ENCODE measurements around the gene SYT7. TPM values are rescaled to one million over a fixed set of nuclear protein-coding genes. Genes with fewer than 3 reads are reported as not detected.

SYT7 gene
- total RNA-seq, 2 experiments from 2014 or later: not detected

DNA sequence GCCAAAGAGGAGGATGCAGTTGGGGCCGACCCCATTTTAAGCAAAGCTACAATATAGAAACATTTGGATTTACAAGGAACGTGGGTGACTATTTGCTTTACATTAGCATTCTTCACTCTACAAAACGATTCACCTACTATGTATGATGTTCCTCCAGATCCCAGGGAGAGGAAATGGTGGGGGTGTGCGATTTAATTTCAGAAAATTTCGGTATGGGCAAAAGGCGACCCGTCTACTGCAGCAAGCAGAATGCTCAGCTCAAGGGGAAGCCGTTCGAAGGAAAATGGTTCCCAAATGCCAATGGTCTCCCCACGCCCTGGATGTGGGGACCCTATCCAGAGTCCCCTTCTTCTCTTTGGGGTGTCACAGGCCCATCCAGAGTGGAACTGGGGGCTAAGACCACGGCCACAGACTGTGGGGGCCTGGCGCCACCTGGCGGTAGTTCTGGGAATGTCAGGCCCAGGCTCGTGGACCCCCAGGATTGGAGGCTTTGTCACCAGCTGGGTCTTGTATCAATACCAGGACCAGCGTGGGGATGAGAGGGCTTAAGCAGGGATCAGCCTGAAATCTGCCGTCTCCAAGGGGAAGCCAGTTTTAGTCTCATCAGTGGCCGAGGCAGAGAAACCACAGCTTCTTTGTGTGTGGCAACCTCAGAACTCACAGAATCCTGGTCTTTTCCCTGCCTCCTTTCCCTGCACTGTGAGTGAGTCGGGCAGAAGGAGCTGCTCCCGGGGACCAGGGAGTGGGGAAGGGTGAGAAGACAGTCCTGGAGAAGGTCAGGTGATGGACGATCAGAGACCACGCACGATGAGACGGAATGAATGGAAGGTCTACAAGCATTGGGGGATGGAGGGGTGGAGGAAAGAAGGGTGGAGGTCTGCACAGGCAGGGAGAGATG lies 64.0 kb downstream of the SYT7 start:
- Mint-ChIP-seq H3K4me3 (no peak overlapping the region), H3K9me3 (no peaks in the 10 kb centered on the region), H3K27ac (no peak overlapping the region), H3K27me3 (peaks cover 28% of the 10 kb centered on the region), H3K36me3 (no peaks in the 10 kb centered on the region), H3K4me1 (peaks cover 4% of the 10 kb centered on the region)
- DNase-seq: peak; percentile 63

DNA sequence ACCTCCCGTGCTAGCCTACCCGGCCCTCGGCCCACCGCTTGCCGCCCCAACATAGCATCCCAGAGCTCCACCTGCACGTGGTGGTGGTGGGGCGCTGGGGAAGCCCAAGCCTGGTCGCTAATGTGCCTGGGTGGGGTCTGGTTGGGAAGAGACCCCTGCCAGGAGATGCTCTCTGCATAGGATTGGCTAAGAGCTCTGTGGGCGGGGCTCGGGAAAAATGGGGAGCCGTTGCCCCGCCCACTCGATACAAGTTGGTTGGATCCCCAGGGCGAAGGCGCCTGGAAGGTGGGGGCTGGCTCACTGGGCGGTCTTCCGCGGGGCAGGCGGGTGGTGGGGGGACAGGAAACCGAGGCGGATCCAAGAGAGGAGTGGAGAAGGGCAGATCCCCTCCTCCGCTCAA lies 64.7 kb downstream of the SYT7 start:
- DNase-seq: peak; percentile 22
- H3K9me3 Mint-ChIP-seq: no peaks in the 10 kb centered on the region
- H3K27me3 Mint-ChIP-seq: peaks cover 33% of the 10 kb centered on the region
- H3K36me3 Mint-ChIP-seq: no peaks in the 10 kb centered on the region
- H3K4me1 Mint-ChIP-seq: peaks cover 4% of the 10 kb centered on the region
- H3K4me3 Mint-ChIP-seq: no peak overlapping the region
- H3K27ac Mint-ChIP-seq: no peak overlapping the region

DNA sequence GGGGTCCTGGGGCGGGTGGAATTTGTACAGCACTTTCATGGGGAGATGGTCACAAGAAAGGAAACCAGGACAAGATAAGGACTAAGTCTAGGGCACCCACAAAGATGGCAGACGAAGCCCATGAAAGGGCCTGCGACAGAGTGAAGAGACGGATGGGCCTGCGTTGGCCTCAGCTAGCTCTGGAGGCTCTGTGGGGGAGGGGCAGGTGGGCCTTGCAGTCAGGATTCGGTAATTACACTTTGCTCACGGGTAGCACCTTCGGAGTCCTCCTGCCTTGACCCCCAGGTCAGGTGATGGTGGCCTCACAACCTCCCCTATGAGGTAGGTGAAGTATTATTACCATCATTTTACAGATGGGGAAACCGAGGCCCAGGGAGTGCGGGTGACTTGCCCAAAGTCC lies 65.2 kb downstream of the SYT7 start:
- no peak for DNase-seq
- Mint-ChIP-seq H3K9me3 (no peaks in the 10 kb centered on the region), H3K36me3 (no peaks in the 10 kb centered on the region), H3K4me3 (no peak overlapping the region), H3K4me1 (peaks cover 4% of the 10 kb centered on the region), H3K27ac (no peak overlapping the region), H3K27me3 (peaks cover 38% of the 10 kb centered on the region)

DNA sequence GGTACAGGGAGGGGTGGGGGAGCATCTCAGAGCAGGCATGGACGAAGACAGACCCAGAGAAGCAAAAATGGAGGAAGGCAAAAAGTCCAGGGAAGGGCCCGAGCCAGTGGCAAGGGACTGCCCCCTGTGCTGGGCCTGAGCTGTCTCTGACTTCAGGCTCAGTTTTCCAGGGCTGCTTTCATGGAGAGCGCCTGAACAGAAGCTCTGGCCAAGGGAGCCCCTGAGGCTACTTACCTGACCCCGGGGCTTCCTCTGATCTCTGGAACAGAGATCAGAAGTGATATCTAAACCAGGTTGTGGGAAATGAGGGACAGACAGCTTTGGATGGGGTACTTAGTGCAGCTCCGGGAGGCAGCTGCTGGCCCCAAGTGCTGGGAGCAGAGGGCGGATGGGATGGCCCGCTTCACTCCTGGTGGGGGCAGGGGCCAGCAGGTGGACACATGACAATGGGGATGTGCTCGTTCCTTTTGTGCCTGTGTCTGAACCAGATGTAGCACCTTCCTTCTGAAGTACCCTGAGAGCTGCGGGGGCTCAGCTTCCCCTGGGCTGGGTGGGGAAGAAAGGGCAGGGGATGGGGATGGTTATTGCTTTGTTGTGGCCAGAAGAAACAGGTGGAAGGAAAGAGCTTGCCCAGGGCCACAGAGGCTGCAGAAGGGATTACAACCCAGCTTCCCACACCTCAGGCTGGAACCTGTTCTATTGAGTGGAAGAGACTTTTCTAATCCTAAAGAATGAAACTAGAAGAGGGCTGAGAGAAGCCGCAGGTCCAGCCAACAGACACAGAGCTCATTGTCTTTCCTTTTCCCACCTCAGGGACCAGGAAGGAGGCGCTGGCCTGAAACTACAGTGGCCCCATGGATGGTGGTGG lies 66.6 kb downstream of the SYT7 start:
- Mint-ChIP-seq H3K27me3 (peaks cover 48% of the 10 kb centered on the region), H3K27ac (no peak overlapping the region), H3K36me3 (no peaks in the 10 kb centered on the region), H3K4me3 (no peak overlapping the region), H3K4me1 (peaks cover 4% of the 10 kb centered on the region), H3K9me3 (no peaks in the 10 kb centered on the region)
- DNase-seq: no peak

DNA sequence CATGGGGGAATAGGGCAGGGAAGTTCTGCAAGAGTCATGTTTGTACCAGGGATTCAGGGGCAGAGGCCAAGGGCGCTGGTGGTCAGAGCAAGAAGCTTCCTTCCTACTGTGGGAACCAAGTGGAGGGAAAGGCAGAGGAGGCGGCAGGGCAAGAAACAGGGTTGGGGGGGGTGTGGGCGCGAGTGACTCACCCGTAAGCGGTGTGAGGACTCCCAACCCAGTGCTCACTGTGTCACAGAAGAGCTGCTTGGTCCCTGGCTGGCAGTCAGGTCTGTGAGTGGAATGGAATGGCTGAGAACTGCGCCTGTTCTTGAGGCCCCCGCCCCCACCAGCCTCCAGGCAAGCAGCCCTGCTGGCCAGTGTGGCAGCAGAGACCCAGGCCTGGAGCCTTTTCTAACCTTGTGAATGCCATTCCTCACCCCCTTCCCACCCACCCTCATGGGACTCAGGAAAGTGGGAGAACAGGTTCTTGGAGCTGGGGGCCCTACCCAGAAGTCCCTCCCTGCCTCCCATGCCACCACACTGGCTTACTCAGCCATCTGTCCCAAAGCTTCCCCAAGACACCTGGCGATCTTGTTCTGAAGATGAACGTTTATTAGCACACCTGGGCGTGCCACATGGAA lies 67.6 kb downstream of the SYT7 start:
- Mint-ChIP-seq H3K27me3 (peaks cover 50% of the 10 kb centered on the region), H3K27ac (no peak overlapping the region)

DNA sequence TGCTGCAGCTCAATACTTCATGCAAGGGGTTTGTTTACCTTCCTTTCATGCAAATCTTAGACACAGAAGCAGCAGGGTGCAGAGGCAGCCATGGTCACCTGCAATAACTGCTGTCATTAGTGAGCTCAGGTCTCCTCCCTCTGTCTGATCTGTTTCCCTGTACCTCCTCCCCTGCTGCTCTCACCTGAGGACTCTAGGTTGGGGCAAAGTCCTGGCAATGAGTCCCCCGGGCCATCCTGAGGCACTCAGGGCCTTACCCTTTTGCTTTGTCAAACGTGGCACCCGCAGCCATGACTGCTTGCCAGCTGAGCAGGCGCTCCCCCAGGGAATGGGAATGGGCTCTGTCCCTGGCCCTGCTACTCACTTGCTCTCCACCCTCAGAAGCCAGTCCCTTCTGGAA lies 68.4 kb downstream of the SYT7 start:
- peaks cover 7% of the 10 kb centered on the region for H3K4me1 Mint-ChIP-seq
- no peak for DNase-seq
- peaks cover 53% of the 10 kb centered on the region for H3K27me3 Mint-ChIP-seq
- H3K4me3 Mint-ChIP-seq: no peak overlapping the region
- no peaks in the 10 kb centered on the region for H3K36me3 Mint-ChIP-seq
- H3K27ac Mint-ChIP-seq: no peak overlapping the region
- H3K9me3 Mint-ChIP-seq: no peaks in the 10 kb centered on the region

More for the DNA sequence above, 67.6 kb downstream of the SYT7 start:
- no peaks in the 10 kb centered on the region for H3K9me3 Mint-ChIP-seq
- no peak for DNase-seq
- peaks cover 4% of the 10 kb centered on the region for H3K4me1 Mint-ChIP-seq
- H3K36me3 Mint-ChIP-seq: no peaks in the 10 kb centered on the region
- no peak overlapping the region for H3K4me3 Mint-ChIP-seq

DNA sequence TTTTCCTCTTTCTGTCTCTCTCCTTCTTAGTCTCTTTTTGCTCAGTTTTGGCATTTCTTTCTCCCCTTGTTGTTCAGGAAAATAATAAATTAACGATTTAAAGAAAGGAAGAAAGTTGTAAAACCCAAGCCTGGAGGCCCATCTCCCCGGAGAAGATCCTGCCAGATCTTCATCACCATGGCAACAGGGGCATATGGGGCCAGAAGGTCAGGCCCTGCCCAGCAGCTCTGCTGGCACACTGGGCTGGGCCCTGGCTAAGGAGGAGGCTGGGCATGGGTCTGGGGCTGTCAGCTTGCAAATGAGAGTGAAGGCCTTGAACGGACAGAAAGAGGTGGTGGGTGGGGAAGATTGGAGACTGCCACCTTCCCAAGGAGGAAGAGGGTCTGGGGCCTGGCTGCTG lies 69.5 kb downstream of the SYT7 start:
- Mint-ChIP-seq H3K27me3 (peaks cover 52% of the 10 kb centered on the region), H3K9me3 (no peaks in the 10 kb centered on the region), H3K4me1 (peaks cover 4% of the 10 kb centered on the region)

DNA sequence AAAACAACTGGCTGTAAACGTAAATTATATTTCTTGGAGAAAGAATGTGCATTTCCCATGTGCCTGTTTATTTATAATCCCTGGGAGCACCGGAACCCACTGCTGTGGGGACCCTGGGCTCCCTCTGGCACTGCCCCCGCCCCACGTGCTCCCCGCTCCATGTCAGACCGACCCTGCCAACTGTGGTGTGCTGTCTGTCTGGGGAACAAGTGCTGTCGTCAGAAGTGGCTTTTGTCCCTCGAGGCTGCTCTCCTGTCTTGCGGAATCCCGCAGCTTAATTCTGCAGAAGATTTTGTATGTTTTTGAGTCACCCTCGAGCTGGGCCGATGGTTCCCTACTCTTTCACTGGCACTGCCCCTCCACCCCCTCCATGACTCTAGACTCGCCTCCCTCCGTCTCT lies 69.9 kb downstream of the SYT7 start:
- Mint-ChIP-seq H3K4me1 (peaks cover 4% of the 10 kb centered on the region), H3K27me3 (peaks cover 56% of the 10 kb centered on the region), H3K9me3 (no peaks in the 10 kb centered on the region), H3K36me3 (no peaks in the 10 kb centered on the region), H3K4me3 (no peak overlapping the region), H3K27ac (no peak overlapping the region)
- no peak for DNase-seq

More for the DNA sequence above, 69.5 kb downstream of the SYT7 start:
- no peak for DNase-seq
- no peak overlapping the region for H3K27ac Mint-ChIP-seq
- no peak overlapping the region for H3K4me3 Mint-ChIP-seq
- no peaks in the 10 kb centered on the region for H3K36me3 Mint-ChIP-seq

DNA sequence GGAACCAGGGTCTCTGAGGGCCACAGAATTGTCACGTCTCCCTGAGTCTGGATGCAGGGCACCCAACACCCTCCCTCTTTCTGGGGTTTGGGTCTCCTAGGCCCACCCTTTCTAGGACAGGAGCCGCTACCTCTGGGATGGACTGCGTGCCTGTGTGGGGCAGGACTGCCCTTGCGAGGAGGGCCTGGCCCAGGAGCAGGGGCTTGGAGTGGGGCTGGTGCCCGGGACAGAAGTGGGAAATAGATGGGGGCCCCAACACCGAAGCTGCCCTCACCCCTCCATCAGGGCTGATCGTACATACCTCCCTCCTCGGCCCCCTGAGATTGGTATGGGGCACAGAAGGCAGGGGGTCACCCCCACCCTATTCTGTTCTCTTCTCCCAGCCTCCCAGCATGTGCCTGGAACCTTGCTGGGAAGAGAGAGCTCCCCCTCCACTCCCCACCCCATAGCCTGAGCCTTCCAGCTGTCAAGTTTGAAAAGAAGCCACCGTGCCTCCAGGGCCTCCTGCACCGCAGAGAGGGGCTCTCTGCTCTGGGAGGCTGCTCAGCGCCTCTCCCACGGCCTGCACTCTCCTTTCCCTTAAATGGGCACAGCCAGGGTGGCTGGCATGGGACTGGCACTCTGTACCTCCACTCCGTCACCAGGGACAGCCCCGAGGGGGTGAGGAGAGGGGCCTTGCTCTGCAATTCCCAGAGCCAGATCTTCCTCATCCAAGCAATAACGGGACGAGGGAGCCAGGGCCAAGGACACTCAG lies 70.5 kb downstream of the SYT7 start:
- Mint-ChIP-seq H3K36me3 (no peaks in the 10 kb centered on the region), H3K4me3 (no peak overlapping the region), H3K27ac (no peak overlapping the region), H3K9me3 (no peaks in the 10 kb centered on the region), H3K4me1 (peaks cover 4% of the 10 kb centered on the region), H3K27me3 (peaks cover 59% of the 10 kb centered on the region)
- no peak for DNase-seq

DNA sequence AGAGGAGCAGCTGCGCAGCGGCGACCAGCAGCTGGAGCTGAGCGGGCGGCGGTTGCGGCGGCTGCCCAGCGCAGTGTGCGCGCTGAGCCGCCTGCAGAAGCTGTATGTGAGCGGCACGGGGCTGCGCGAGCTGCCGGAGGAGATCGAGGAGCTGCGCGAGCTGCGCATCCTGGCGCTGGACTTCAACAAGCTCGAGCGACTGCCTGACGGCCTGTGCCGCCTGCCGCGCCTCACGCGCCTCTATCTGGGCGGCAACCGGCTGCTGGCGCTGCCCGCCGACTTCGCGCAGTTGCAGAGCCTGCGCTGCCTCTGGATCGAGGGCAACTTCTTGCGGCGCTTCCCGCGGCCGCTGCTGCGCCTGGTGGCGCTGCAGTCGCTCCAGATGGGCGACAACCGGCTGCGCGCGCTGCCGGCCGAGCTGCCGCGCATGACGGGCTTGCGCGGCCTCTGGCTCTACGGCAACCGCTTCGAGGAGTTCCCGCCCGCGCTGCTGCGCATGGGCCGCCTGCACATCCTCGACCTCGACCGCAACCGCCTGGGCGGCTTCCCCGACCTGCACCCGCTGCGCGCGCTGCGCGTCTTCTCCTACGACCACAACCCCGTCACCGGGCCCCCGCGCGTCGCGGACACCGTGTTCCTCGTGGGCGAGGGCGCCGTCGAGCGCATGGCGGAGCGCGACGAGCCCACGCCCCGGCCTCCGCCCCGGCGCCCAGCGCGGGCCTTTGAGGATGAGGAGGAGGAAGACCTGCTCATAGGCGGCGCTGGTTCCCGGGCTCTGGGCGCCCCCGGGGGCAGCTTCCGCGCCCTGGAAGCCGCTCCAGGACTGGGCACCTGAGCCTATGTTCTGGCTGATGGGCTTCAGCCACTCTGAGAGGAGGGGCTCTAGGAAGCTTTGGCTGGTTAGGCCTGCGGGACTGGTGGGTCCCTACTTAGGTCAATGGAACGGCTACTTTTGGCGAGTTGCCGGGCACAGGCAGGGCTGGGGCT lies 71.5 kb downstream of the SYT7 start:
- peaks cover 4% of the 10 kb centered on the region for H3K4me1 Mint-ChIP-seq
- DNase-seq: peak; percentile 84
- no peak overlapping the region for H3K4me3 Mint-ChIP-seq
- H3K36me3 Mint-ChIP-seq: no peaks in the 10 kb centered on the region
- peaks cover 59% of the 10 kb centered on the region for H3K27me3 Mint-ChIP-seq
- no peaks in the 10 kb centered on the region for H3K9me3 Mint-ChIP-seq
- no peak overlapping the region for H3K27ac Mint-ChIP-seq

DNA sequence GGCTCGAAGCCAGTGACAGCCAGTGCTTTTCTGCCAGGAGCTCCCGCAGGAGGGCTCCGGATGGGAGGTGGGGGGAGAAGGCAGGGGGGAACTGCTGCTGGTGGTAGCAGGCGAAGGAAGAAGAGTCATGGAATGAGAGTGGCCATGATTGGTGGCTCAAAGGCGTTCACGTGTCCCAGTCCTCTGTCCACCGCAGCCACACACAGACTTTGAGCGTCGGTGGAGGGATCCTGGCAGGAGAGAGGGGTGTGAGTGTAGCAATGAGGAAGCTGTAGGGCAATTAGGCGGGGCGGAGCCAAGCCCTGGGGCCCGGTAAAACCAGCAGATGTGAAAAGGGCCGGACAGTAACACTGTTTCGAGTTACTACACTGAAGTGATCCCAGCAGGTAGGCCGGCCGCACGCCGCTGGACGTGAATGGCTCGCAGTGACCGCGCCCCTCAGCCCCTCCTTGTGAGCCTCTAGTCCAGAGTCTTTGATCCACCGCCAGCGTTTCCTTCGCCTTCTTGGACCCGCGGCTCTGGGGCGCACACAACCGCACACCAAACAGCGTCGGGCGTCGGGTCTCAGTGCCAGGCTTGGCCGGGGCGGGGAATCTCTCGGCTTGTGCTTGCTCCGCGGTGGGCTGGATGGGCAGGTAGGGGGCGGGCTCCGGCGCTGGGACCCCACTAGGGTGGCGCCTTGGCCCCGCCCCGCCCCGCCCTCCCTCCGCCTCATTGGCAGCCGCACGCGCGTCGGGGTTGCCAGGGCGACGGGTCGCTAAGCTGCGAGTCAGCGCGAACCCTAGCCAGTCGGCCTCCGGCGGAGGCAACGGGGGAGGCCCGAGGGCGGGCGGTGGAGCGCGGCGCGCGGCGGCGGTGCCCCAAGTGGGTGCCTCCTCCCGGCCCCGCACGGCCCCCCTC lies 72.7 kb downstream of the SYT7 start, which contains the start of gene LRRC10B:
TSS of gene LRRC10B (plus strand) at position 788 of the 900 bp plus-strand sequence. CDS start 250 bp downstream, outside the sequence.
- peak; percentile 62 for DNase-seq
- H3K27me3 Mint-ChIP-seq: peaks cover 55% of the 10 kb centered on the region
- no peak within 1 kb of the TSS for H3K27ac Mint-ChIP-seq
- no peaks in the 10 kb centered on the region for H3K9me3 Mint-ChIP-seq
- H3K4me1 Mint-ChIP-seq: peaks cover 4% of the 10 kb centered on the region
- H3K36me3 Mint-ChIP-seq: no peaks in the 10 kb centered on the region
- no peak within 1 kb of the TSS for H3K4me3 Mint-ChIP-seq

DNA sequence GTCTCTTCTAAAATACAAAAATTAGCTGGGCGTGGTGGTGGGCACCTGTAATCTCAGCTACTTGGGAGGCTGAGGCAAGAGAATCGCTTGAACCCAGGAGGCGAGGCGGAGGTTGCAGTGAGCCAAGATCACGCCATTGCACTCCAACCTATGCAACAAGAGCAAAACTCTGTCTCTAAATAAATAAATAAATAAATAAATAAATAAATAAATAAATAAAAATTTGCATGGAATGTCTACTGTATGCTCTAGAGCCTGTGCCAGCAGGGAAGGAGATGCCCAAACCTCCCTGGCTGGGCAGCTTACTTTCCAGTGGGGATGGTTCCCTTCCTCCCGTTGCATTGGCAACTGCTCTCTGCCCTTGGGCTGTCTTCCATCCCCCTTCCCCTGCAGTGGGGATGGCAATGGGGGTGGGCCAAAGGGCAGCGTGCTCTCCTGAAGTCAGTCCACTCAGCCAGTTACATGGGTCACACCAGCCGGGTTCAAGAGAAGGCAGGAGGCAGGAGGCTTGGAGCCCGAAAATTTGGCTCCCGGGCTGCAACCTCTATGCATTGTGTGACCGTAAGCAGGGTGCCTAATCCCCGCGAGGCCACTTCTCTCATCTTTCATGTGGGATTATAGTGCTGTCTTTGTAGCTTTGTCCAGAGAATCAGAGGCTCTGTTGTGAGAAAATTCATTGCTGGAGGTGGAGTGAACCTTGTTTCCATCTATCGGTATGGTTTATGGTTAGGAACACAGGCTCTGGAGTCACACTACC lies 73.7 kb downstream of the SYT7 start:
- Mint-ChIP-seq H3K27ac (no peak overlapping the region), H3K4me1 (peaks cover 4% of the 10 kb centered on the region), H3K9me3 (no peaks in the 10 kb centered on the region), H3K4me3 (no peak overlapping the region), H3K36me3 (no peaks in the 10 kb centered on the region), H3K27me3 (peaks cover 46% of the 10 kb centered on the region)
- no peak for DNase-seq

Measured in activated naive CD8-positive, alpha-beta T cell treated with anti-CD3 and anti-CD28 coated beads for 36 hours (primary cell).